Islet of Langerhans (tissue), 1 donor: Measurements from ENCODE around the gene MYO15A.

Experiments
- FAIRE-seq: peaks from one replicate; lab custom pipeline; 2011; peaks lifted over from hg19 to GRCh38; lab: Jason Lieb, UNC

The MYO15A gene, protein sequence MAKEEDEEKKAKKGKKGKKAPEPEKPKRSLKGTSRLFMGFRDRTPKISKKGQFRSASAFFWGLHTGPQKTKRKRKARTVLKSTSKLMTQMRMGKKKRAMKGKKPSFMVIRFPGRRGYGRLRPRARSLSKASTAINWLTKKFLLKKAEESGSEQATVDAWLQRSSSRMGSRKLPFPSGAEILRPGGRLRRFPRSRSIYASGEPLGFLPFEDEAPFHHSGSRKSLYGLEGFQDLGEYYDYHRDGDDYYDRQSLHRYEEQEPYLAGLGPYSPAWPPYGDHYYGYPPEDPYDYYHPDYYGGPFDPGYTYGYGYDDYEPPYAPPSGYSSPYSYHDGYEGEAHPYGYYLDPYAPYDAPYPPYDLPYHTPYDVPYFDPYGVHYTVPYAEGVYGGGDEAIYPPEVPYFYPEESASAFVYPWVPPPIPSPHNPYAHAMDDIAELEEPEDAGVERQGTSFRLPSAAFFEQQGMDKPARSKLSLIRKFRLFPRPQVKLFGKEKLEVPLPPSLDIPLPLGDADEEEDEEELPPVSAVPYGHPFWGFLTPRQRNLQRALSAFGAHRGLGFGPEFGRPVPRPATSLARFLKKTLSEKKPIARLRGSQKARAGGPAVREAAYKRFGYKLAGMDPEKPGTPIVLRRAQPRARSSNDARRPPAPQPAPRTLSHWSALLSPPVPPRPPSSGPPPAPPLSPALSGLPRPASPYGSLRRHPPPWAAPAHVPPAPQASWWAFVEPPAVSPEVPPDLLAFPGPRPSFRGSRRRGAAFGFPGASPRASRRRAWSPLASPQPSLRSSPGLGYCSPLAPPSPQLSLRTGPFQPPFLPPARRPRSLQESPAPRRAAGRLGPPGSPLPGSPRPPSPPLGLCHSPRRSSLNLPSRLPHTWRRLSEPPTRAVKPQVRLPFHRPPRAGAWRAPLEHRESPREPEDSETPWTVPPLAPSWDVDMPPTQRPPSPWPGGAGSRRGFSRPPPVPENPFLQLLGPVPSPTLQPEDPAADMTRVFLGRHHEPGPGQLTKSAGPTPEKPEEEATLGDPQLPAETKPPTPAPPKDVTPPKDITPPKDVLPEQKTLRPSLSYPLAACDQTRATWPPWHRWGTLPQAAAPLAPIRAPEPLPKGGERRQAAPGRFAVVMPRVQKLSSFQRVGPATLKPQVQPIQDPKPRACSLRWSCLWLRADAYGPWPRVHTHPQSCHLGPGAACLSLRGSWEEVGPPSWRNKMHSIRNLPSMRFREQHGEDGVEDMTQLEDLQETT (N-terminal part only)

DNA sequence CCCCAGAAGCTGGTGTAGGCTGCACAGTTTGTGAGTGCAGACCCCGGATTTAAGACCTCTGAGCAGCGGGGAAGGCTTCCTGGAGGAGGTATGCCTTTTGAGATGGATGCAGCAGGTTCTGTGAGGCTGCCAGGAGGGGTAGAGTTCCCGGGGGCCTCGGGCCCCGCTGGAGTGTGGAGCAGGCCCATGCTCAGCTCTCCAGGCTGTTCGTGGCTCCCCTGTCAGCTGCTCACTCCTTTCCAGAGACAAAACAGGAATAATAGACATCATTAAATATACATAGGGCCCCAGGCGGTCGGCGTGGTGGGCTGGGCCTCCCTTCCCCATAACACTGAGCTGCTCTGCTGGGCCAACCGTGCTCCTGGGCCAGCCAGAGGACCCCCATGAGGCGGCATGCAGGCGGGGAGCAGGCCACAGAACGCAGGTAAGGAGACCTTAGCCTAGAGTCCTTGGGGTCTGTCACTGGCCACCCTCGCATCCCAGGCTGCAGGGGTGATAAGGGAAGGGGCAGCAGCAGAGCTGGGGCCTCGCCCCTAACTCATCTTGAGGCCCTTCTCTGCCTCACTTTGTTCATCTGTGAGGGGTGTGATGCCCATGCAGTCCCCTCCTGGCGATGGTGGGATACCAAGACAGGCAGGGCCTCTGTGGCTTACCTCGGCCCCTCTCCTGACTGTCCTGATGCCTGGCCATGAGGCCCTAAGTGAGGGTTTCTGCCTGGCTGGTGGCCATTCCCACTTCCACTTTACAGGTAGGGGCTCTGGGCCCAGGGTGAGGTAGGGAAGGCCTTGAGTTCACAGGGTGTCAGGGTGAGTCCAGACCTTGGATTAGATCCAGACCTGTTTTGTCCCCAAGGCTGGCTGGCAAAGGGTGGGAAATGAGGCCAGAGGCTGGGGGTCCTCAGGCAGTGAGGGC, at the start of gene MYO15A:
Gene MYO15A, plus strand, starts transcription at position 356 of the 912 bp plus-strand sequence. CDS start 10,045 bp downstream, outside the sequence.
- FAIRE-seq = no peak

DNA sequence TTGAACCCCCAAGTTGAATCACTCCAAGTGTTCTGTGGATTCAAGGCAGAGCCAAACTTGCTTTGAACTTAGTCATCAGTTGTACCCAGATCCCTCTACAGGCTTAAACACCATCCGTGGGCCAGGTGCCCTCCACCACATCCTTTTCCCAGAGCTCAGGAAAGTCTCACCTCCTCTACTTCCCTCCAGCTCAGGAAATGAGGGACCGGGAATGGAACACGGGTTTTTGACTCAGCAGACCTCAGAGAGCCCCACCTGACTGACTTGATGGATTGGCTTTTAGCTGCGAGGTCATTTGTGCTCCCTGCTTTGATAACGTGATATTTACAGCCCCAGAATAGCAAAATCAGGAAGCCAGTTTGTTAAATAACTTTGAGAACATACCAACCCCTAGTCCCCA, 49.3 kb upstream of the MYO15A start:
- no peak for FAIRE-seq

DNA sequence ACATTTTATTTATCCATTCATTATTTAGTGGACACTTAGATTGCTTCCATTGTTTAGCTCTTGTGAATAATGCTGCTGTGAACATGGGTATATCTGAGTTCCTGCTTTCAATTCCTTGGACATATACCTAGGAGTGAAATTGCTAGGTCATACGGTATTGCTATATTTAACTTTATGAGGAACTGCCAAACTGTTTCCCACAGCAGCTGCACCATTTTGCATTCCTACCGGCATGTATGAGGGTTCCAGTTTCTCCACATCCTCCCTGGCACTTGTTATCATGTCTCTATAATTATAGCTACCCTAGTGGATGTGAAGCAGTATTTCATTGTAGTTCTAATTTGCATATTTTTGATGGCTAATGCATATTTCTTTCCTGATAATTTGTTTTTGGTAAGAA, 44.5 kb upstream of the MYO15A start:
- no peak for FAIRE-seq

DNA sequence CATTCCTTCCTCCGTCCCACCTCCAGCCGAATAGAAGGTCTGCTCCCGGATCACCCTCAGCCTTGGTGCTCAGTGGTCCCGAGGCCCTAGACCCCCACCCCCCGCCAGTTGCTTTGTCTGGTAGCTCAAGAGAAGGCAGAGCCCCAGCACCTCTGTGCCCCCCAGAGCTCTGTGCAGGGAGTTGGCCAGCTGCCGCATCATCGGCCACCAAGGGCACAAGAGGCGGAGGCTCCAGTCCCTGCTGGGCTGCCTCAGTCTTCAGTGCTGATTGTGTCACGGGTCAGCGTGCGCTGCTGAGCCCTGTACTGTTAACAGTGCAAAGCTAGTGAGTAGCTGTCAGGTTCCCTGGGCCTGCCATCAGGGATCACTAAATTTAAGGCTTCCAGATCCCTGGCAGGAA, 43.0 kb upstream of the MYO15A start:
- no peak for FAIRE-seq

DNA sequence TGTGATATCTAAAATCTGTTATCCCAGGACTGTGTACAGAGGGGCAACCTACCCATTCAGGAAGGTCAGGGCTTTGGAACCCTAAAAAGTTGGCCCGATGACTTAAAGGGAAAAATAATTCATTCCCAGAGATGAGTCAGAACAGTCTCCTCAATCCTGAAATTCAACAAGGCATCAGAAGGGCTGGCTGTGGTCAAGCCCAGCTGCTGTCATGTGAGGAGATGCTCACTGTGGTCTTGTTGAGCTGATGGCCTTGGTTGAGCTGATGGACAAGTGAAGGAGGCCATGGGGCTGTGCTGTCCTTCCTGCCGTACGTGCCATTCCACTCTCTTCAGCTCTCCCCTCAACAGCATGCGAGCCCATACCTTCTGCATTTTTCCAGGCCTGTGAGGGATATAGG, 41.7 kb upstream of the MYO15A start:
- FAIRE-seq = no peak

DNA sequence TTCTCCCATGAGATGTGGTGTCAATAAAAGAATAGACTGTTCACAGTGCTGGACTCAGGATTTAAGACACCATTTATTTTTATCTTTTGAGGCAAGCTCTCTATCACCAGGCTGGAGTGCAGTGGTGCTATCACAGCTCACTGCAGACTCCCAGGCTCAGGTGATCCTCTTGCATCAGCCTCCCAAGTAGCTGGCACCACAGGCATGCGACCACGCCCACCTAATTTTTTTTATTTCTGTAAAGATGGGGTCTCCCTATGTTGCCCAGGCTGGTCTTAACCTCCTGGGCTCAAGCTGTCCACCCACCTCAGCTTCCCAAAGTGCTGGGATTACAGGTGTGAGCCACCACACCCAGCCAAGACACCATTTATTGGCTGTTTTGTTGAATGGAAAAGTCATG, 39.5 kb upstream of the MYO15A start:
- FAIRE-seq = no peak

DNA sequence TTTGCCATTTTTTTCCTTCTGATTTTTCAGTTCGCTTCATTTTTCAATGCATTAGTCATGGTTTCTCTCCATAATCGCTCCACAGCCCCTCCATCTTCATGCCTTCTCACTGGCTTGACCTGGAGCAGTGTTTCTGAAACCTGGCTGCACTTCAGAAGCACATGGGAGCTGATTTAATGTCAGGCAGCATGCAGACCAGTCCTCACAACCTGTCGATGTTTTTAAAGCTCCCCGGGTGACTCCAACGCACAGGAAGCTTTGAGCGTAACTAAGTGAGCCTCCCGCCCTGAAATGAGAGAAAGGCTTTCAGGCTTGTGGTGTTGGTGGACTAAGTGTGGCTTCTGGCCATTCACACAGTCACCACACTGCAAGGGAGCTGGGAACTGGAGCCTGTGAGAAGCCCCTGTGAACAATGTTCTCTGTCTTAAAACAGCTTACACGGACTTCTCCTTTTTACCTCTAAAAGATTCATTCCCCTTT, 37.7 kb upstream of the MYO15A start:
- FAIRE-seq = no peak

DNA sequence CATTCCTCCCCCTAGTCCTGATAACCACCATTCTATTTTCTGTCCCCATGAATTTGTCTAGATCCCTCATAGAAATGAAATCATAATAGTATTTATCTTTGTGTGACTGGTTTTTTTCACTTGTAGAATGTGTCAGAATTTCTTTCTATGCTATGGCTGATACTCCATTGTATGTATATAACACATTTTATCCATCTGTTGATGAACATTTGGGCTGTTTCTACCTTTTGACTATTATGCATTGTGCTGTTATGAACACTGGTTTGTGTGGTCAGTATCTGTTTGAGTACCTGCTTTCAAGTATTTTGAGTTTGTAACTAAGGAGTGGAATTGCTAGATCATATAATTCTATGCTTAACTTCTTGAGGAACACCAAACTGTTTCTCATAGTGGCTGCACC, 36.8 kb upstream of the MYO15A start:
- no peak for FAIRE-seq

DNA sequence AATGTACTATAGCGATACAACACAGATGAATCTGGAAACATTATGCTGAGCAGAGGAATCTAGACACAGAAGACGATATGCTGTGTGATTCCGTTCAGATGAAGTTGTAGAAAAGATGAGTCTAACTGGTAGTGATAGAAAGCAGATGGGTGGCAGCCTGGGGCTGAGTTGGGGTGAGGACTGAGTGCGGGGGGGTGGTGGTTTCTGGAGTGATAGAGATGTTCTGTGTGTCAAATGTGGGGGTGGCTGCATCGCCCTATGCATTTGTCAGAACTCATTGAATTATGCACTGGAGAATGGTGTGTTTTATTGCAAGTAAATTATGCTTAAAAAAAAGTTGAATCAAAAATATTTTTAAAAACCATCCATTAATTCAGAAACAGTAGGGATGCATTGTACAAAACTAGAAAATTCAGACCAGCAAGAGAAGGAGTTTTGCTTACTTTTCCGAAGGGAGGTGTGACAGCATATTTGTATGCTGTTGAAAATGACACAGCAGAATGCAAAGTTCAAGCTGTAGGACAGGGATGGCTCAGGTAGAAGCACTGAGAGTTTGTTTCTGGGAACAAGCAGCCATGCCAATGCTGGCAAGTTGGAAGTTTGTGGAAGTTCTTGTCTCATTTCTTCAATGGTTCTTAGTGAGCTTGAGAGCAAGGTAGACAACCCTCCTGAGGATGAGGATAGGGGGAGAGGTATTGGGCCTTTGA, 33.8 kb upstream of the MYO15A start:
- no peak for FAIRE-seq

DNA sequence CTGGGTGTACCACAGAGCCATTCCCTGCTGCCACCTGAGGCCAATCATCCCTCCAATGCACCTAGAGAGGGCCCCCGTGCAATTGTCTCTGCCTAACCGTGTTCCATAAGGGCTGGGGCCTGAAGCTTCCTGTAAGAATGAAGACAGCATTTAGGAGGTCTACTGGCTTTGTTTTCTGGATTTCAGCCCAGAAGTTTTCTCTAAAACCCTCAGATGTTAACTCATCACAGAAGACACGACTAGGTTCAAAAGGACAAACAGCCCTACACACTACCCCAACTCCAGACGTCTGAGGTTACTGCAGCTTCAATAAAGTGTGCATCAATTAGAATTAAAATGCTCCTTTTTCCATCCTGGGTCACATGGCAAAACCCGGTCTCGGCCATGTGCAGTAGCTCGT, 31.6 kb upstream of the MYO15A start:
- FAIRE-seq = no peak

DNA sequence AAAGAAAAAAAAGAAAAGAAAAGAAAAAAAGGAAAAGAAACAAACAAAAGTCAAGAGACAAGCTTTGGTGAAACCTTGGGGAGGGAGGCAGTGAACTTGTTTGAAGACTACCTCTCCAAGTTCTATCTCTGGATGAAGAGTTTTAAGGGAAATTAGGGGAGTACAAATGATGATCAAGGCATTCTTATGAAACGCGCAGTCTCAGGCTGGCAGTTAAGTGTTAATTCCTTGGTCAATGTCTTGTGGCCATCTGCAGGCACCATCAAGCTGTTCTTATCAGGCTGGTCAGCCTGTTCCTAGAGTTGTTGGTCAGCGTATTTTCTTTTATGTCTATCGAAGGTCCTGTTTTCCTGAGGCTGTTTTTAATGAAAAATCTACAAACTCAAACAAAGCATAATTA, 29.0 kb upstream of the MYO15A start:
- FAIRE-seq = no peak

DNA sequence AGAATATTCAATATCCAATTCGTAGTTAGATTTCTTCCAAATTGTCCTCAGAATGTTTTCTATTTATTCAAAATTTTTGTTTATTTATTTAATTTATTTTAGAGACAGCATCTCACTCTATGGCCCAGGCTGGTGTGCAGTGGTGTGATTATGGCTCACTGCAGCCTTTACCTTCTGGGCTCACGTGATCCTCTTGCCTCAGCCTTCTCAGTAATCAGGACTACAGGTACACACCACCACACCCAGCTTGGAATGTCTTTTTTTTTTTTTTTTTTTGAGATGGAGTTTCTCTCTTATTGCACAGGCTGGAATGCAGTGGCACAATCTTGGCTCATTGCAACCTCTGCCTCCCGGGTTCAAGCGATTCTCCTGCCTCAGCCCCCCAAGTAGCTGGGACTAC, 24.3 kb upstream of the MYO15A start:
- no peak for FAIRE-seq

DNA sequence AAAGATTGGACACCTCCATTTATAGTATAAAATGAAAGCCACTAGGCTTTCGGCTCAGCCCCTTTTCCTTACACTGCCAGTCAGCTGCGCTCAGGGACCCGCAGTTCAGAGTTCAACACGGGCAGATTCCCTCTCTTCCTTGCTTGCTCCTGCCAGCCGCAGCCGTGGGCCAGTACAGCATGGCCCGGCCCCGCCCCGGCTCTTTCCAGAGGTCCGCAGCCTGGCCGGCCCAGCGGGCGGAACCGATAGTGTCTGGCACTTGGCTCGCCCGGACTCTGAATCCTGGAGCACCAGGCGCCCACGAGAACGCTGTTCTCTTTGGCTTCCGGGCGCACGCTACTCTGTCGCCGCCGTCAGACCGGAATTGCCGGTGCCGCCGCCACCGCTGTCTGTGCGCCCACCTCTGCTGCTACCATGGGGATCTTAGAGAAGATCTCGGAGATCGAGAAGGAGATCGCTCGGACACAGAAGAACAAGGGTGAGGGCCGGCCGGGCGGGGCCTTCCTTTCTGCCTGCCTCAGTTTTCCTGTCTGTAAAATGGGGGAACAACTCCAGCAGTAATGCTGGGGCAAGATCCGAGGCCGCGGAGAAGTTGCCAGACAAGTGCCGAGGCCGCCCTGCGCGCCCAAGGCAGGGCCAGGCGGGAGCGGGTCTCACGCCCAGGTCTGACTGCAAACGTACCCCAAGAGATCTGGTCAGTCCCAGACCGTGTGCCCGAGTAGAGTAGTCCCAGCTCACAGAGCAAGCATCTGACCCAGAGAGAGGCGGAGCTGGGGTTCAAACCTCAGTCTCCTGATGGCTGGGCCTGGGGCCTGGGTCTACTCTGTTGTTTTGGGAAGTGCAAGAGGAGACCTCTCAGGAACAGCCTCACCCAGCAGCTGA, 20.7 kb upstream of the MYO15A start, which contains the start of gene DRG2:
Gene DRG2, plus strand, starts transcription at position 339 of the 882 bp plus-strand sequence. Its CDS starts 76 bp downstream, at position 415.
- FAIRE-seq = no peak

DNA sequence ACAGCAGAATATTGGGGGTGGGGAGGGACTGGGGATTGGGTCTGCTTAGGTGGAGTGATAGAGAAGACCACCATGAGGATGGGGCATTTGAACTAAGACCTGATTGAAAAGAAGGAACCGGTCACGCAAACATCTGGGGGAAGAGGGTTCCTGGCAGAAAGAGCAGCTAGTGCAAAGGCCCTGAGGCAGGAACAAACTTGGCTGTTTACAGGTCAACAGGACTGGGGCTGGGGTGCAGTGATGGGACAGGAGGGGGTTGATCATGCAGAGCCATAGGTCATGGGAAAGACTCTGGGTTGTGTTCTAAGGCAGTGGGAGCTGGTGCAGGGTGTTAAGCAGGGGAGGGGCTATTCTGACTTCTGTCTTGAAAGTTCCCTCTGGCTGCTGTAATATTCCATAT, 18.9 kb upstream of the MYO15A start:
- FAIRE-seq = no peak

DNA sequence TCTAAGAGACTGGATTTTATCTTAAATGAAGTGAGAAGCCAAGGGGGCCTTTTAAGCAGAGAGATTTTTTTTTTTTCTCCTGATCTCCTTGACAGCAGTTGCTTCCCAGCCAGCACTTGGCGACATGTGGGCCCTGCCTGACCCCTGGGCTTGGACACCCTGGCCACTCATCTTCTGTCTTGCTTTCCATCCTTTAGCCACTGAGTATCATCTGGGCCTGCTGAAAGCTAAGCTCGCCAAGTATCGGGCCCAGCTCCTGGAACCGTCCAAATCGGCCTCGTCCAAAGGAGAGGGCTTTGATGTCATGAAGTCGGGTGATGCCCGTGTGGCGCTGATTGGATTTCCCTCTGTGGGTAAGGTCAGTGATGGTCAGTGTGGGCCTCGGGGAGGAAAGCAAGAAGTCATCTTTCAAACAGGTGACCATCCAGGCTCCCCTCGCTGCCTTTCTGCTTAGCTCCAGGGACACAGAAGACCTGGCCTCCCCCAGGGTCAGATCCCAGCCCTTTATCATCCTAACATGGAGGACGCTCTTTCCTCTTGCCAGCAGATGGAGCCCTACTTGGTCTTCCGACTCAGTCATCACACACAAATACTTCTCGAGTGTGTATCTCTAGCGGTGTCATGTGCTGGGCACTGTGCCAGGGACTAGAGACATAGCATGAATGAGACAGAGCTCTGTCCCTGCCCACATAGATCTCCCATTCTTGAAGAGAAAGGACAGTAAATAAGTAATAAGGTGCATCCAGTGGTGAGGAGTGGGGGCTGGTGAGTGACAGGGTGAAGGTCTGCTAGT, 14.7 kb upstream of the MYO15A start:
- FAIRE-seq = no peak

DNA sequence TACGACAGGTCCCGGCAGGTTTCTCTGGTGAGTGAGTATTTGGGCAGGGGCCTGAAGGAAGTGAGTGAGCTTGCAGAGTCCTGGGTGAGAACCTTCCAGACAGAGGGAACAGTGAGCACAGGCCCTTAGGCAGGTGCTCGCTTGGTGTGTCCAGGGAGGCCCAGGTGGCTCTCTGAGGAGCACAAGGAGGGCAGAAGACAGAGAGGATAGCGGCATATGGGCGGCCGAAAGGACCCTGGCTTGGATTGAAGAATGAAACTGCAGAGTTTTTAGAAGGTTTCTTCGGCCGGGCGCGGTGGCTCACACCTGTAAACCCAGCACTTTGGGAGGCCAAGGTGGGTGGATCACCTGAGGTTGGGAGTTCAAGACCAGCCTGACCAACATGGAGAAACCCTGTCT, 14.1 kb upstream of the MYO15A start:
- no peak for FAIRE-seq

DNA sequence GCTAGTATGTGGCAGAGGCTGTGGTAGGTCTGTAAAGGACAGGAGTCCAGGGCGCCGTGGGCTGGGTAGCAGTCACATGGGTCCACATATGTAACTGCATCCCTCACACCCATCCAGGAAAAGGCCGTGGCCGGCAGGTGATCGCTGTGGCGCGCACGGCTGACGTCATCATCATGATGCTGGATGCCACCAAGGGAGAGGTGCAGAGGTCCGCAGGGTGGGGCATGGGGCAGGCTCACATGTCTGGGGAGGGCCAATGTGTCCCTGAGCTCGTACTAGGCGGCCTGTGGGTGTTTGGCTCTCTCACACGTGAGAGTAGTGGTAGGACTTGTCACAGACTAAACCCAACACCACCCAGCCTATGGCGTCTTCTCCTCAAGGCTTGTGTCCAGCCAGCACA, 9.0 kb upstream of the MYO15A start:
- FAIRE-seq = no peak

DNA sequence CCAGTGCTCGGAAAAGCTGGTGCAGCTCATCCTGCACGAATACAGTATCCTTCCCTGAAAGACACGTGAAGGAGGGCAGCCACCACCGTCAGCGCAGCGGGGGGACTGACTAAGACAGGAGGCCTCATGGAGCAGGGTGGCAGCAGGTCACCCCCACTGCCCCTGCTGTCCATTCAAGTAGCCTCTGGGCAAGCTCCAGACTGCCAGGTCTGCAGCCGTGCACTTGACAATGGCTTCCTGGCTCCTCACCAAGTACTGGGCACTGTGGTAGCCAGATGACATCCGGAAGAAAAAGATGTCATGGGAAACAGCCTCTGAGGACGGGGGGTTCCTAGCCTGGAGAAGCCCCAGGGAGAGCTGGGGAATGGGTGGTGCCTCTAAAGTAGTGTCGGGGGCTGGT, 7.9 kb upstream of the MYO15A start:
- FAIRE-seq = no peak

DNA sequence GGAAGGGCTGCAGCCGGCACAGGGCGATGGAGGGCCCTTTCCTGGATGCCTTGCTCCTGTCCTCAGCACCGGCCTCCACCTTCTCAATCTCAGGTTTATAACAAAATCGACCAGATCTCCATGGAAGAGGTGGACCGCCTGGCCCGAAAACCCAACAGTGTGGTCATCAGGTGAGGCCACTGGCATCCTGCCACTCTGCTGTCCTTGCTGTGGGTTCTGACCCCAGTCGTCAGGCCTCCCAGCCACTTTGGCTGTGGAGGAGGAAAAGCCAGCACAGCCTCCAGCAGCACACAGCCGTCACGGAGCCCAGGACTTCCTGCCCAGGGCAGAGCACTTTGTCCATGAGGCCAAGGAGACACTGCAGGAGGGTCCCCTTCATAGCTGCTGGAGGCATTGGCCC, 6.7 kb upstream of the MYO15A start:
- no peak for FAIRE-seq
